H1 (cell line): ENCODE measurements around the gene OLAH. TPM values are rescaled to one million over a fixed set of nuclear protein-coding genes. Genes with fewer than 3 reads are reported as not detected.

Experiments used
- CTCF ChIA-PET: fragments of 300-600 bp; sonication (Branson Sonifier 250); formaldehyde crosslinking; loops from one replicate; lab custom pipeline; 2021; ENCODE audit not compliant: partially characterized antibody; lab: Charles Lee
- POLR2A ChIA-PET: fragments of 300-600 bp; sonication (Branson Sonifier 250); formaldehyde crosslinking; loops from one replicate; lab custom pipeline; 2021; ENCODE audit warnings: inconsistent platforms; ENCODE audit not compliant: partially characterized antibody; lab: Charles Lee
- DNase-seq, 2 experiments: peaks; one replicate each; pipeline versions ENCODE4 v3.0.0 to v3.0.0-alpha.2; 2010 to 2022; ENCODE audit warnings: low spot score in 2 of 2, low read depth in 1 of 2, mixed read lengths in 1 of 2
- FAIRE-seq: peaks from 2 replicates; lab custom pipeline; 2011; peaks lifted over from hg19 to GRCh38; lab: Jason Lieb, UNC
- H2AFZ ChIP-seq: 2 replicates; pipeline ENCODE4 v1.8.1; 2012; ENCODE audit warnings: low read length, inconsistent platforms
- H2AK5ac ChIP-seq: 2 replicates; pipeline ENCODE4 v1.6.1; 2013; ENCODE audit warnings: low read depth, low read length
- H2BK120ac ChIP-seq: replicated peaks from 2 replicates; pipeline ENCODE3; 2013; ENCODE audit warnings: low read depth, low read length, inconsistent platforms
- H2BK12ac ChIP-seq: 2 replicates; pipeline ENCODE4 v1.6.1; 2013; ENCODE audit warnings: low read depth, low read length
- H2BK15ac ChIP-seq: 2 replicates; pipeline ENCODE4 v1.6.1; 2013; ENCODE audit warnings: low read length
- H2BK20ac ChIP-seq: 2 replicates; pipeline ENCODE4 v1.6.1; 2013; ENCODE audit warnings: low read length
- H2BK5ac ChIP-seq: 2 replicates; pipeline ENCODE4 v1.6.1; 2013; ENCODE audit warnings: low read depth, low read length
- H3K14ac ChIP-seq: 2 replicates; pipeline ENCODE4 v1.6.1; 2013; ENCODE audit warnings: inconsistent platforms; ENCODE audit not compliant: insufficient read length
- H3K18ac ChIP-seq: 2 replicates; pipeline ENCODE4 v1.6.1; 2013; ENCODE audit warnings: low read length; ENCODE audit errors: extremely low read depth
- H3K23ac ChIP-seq: 2 replicates; pipeline ENCODE4 v1.6.1; 2013; ENCODE audit warnings: inconsistent platforms; ENCODE audit not compliant: insufficient read length
- H3K23me2 ChIP-seq: 2 replicates; pipeline ENCODE4 v1.6.1; 2013; ENCODE audit warnings: low read depth, low read length
- H3K27ac ChIP-seq: 2 replicates; pipeline ENCODE4 v1.6.1; 2011; ENCODE audit warnings: low read depth, low read length, inconsistent platforms
- H3K27me3 ChIP-seq, 4 experiments: replicated peaks in 1 of 4; 1 replicate in 1 of 4; 2 replicates in 3 of 4; pipeline versions ENCODE4 v1.6.1 to v1.8.1; 2011 to 2013; ENCODE audit warnings: low read length in 3 of 4, mild to moderate bottlenecking in 3 of 4, inconsistent platforms in 2 of 4, mixed read lengths in 2 of 4, moderate library complexity in 1 of 4; ENCODE audit not compliant: control insufficient read depth in 3 of 4, insufficient read depth in 3 of 4; ENCODE audit errors: extremely low read depth in 1 of 4
- H3K36me3 ChIP-seq, 4 experiments: 2 replicates each; pipeline versions ENCODE4 v1.6.1 to v1.8.1; 2011 to 2013; ENCODE audit warnings: mild to moderate bottlenecking in 4 of 4, low read length in 3 of 4, moderate library complexity in 2 of 4, control low read depth in 1 of 4, inconsistent platforms in 1 of 4; ENCODE audit not compliant: insufficient read depth in 4 of 4, control insufficient read depth in 2 of 4
- H3K4ac ChIP-seq: replicated peaks from 2 replicates; pipeline ENCODE3; 2013; ENCODE audit warnings: low read length, low read depth, mixed read lengths, inconsistent platforms; ENCODE audit not compliant: insufficient read length
- H3K4me1 ChIP-seq, 4 experiments: replicated peaks in 1 of 4; 1 replicate in 1 of 4; 2 replicates in 3 of 4; pipeline versions ENCODE4 v1.6.1 to v1.8.1; 2011 to 2013; ENCODE audit warnings: low read length in 3 of 4, inconsistent platforms in 2 of 4, mixed read lengths in 1 of 4; ENCODE audit not compliant: insufficient read depth in 4 of 4, control insufficient read depth in 3 of 4
- H3K4me2 ChIP-seq, 2 experiments: 2 replicates each; pipeline versions ENCODE4 v1.6.1 to v1.8.1; 2011 to 2013; ENCODE audit warnings: low read depth in 2 of 2, low read length in 2 of 2, control low read depth in 1 of 2, inconsistent platforms in 1 of 2, mild to moderate bottlenecking in 1 of 2; ENCODE audit not compliant: insufficient read depth in 1 of 2
- H3K4me3 ChIP-seq, 4 experiments: fragments of 200-600, 300-600 bp in 1 of 4; sonication (generic), shearing (Covaris generic), sonication (Bioruptor Twin) in 1 of 4; 2 replicates each; pipeline versions ENCODE4 v1.5.1 to v1.8.1; 2011 to 2016; ENCODE audit warnings: low read length in 4 of 4, low read depth in 3 of 4, control low read depth in 2 of 4, inconsistent platforms in 2 of 4, mild to moderate bottlenecking in 2 of 4, mixed read lengths in 1 of 4, moderate library complexity in 1 of 4; ENCODE audit not compliant: insufficient read depth in 2 of 4; ENCODE audit errors: extremely low read depth in 1 of 4
- H3K56ac ChIP-seq: replicated peaks from 2 replicates; pipeline ENCODE3; 2013; ENCODE audit warnings: low read depth, mild to moderate bottlenecking, mixed read lengths, low read length, inconsistent platforms; ENCODE audit not compliant: insufficient read length
- H3K79me1 ChIP-seq: 2 replicates; pipeline ENCODE4 v1.6.1; 2013; ENCODE audit warnings: low read depth, low read length, control low read depth
- H3K79me2 ChIP-seq, 2 experiments: 2 replicates each; pipeline versions ENCODE4 v1.6.1 to v1.8.1; 2012 to 2013; ENCODE audit warnings: low read length in 2 of 2, mild to moderate bottlenecking in 2 of 2, inconsistent platforms in 1 of 2; ENCODE audit not compliant: insufficient read depth in 2 of 2, control insufficient read depth in 1 of 2
- H3K9ac ChIP-seq, 4 experiments: replicated peaks in 1 of 4; 1 replicate in 1 of 4; 2 replicates in 3 of 4; pipeline versions ENCODE4 v1.6.1 to v1.8.1; 2011 to 2013; ENCODE audit warnings: low read depth in 3 of 4, low read length in 3 of 4, control low read depth in 2 of 4, mild to moderate bottlenecking in 2 of 4, moderate library complexity in 2 of 4, inconsistent platforms in 1 of 4; ENCODE audit errors: extremely low read depth in 1 of 4
- H3K9me3 ChIP-seq, 2 experiments: 2 replicates each; pipeline versions ENCODE4 v1.6.1 to v1.8.1; 2012 to 2013; ENCODE audit warnings: mild to moderate bottlenecking in 2 of 2, moderate library complexity in 2 of 2, control low read depth in 1 of 2, inconsistent platforms in 1 of 2, low read depth in 1 of 2, low read length in 1 of 2, mixed read lengths in 1 of 2; ENCODE audit not compliant: insufficient read depth in 2 of 2
- H4K20me1 ChIP-seq, 2 experiments: replicated peaks in 1 of 2; 2 replicates each; pipeline versions ENCODE3 to v1.8.1; 2011 to 2013; ENCODE audit warnings: inconsistent platforms in 2 of 2, low read length in 2 of 2, mild to moderate bottlenecking in 1 of 2; ENCODE audit not compliant: insufficient read depth in 2 of 2, control insufficient read depth in 1 of 2
- H4K5ac ChIP-seq: 2 replicates; pipeline ENCODE4 v1.6.1; 2013; ENCODE audit warnings: low read length, low read depth, mixed read lengths, inconsistent platforms; ENCODE audit not compliant: insufficient read length
- H4K8ac ChIP-seq: 2 replicates; pipeline ENCODE4 v1.8.0; 2013; ENCODE audit warnings: mild to moderate bottlenecking, moderate library complexity, low read length, inconsistent platforms; ENCODE audit not compliant: insufficient read depth; ENCODE audit errors: extremely low read depth
- H4K91ac ChIP-seq: replicated peaks from 2 replicates; pipeline ENCODE3; 2013; ENCODE audit warnings: low read length, mixed read lengths, inconsistent platforms; ENCODE audit not compliant: insufficient read length
- ASH2L ChIP-seq: fragments of 200-600, 300-600 bp; sonication (generic); IDR thresholded peaks from one replicate; pipeline ENCODE4 v1.7.1; 2017; ENCODE audit warnings: low read length
- BRCA1 ChIP-seq: IDR thresholded peaks from 2 replicates; pipeline ENCODE4 v1.6.1; 2012; ENCODE audit warnings: low read depth, low read length, improper control_type of control experiment
- CBX5 ChIP-seq: fragments of 300-800, 300-1000 bp; sonication (generic); IDR thresholded peaks from 2 replicates; pipeline ENCODE4 v1.7.1; 2016; ENCODE audit warnings: antibody characterized with exemption, low read length, low read depth
- CTBP2 ChIP-seq: IDR thresholded peaks from 2 replicates; pipeline ENCODE4 v1.7.0; 2011; ENCODE audit warnings: borderline replicate concordance, mild to moderate bottlenecking, moderate library complexity, mixed read lengths, low read length; ENCODE audit not compliant: insufficient read depth, insufficient read length
- GTF2F1 ChIP-seq: IDR thresholded peaks from 2 replicates; pipeline ENCODE4 v1.6.1; 2012; ENCODE audit warnings: low read depth, low read length, improper control_type of control experiment, borderline replicate concordance
- KDM4A ChIP-seq: IDR thresholded peaks from one replicate; pipeline ENCODE4 v1.7.1; 2012; ENCODE audit warnings: low read depth, mild to moderate bottlenecking, moderate library complexity, low read length, inconsistent platforms; ENCODE audit not compliant: severe bottlenecking
- MAFK ChIP-seq: IDR thresholded peaks from 2 replicates; pipeline ENCODE4 v1.6.1; 2012; ENCODE audit warnings: low read depth, mild to moderate bottlenecking, improper control_type of control experiment, low read length
- PHF8 ChIP-seq: fragments of 200-600 bp; sonication (generic); conservative IDR thresholded peaks from 2 replicates; pipeline ENCODE4 v1.7.1; 2012; ENCODE audit warnings: low read depth, mild to moderate bottlenecking, inconsistent platforms, low read length, moderate library complexity
- SAP30 ChIP-seq: fragments of 300-600 bp; sonication (generic); IDR thresholded peaks from 2 replicates; pipeline ENCODE4 v1.7.1; 2012; ENCODE audit warnings: low read length, moderate library complexity, mild to moderate bottlenecking, inconsistent platforms; ENCODE audit not compliant: insufficient read depth, insufficient replicate concordance
- SIN3A ChIP-seq, 2 experiments: IDR thresholded peaks in 1 of 2; conservative IDR thresholded peaks in 1 of 2; 2 replicates each; pipeline ENCODE4 v1.6.1; 2011 to 2012; ENCODE audit warnings: low read length in 2 of 2, improper control_type of control experiment in 1 of 2, low read depth in 1 of 2, mild to moderate bottlenecking in 1 of 2
- SP1 ChIP-seq: IDR thresholded peaks from 2 replicates; pipeline ENCODE4 v1.6.1; 2011; ENCODE audit warnings: low read depth, low read length
- SP4 ChIP-seq: IDR thresholded peaks from 2 replicates; pipeline ENCODE4 v1.6.1; 2012; ENCODE audit warnings: low read length, inconsistent platforms
- WGBS, 2 experiments: shearing (Covaris generic) in 1 of 2; methylation state at CpG; one replicate each; pipeline versions ENCODE4 v1.1.6 to v1.1.7; 2013 to 2015; ENCODE audit warnings: low lambda C conversion rate in 2 of 2, mixed read lengths in 2 of 2, inconsistent platforms in 1 of 2, low coverage in 1 of 2, missing lambda C conversion rate in 1 of 2; ENCODE audit not compliant: insufficient replicate concordance in 2 of 2, insufficient coverage in 1 of 2, insufficient read length in 1 of 2; ENCODE audit errors: extremely low coverage in 1 of 2, missing lambda C conversion rate in 1 of 2; 5-methylcytosine and 5-hydroxymethylcytosine counted together
- polyA plus RNA-seq, 7 experiments: library from polyadenylated mRNA; depleted of rRNA in 3 of 7; stranded (reverse) in 5 of 7; unstranded in 2 of 7; fragments of >200 nt in 5 of 7; fragments of 200-250 nt in 2 of 7; gene quantifications; 1 replicate in 5 of 7; 2 replicates in 1 of 7; 4 replicates in 1 of 7; pipeline versions ENCODE4 v1.2.1 to v1.2.3, GENCODE V29; 2011 to 2013; ENCODE audit warnings: missing spikeins in 2 of 7, mixed read lengths in 2 of 7
- total RNA-seq: library from RNA; stranded (reverse); fragmentation: NEBNext Ultra II Directional; extraction: Animal tissue kit (Norgen Biotek cat#: 25700); gene quantifications from 2 replicates; pipeline ENCODE4 v1.2.1, GENCODE V29; 2021
- TF ChIP-seq, protein P1 (sequence below): IDR thresholded peaks from 2 replicates; pipeline ENCODE4 v1.6.1; 2011; ENCODE audit warnings: low read length, improper control_type of control experiment

OLAH gene
- total and polyA plus RNA-seq, 2 of the 8 experiments (the other 6 are each of a cell fraction or from before 2014, with no cell fraction given): not detected

- Histone ChIP-seq H3K56ac (no peak overlapping the region), H3K23ac (no peak overlapping the region), H4K8ac (no peak overlapping the region), H2AFZ (no peak overlapping the region), H2BK120ac (no peak overlapping the region), H3K27me3 (no peaks in the 10 kb centered on the region), H3K9ac (no peak overlapping the region), H2BK20ac (no peak overlapping the region), H3K14ac (no peak overlapping the region), H2AK5ac (no peak overlapping the region), H4K91ac (no peak overlapping the region), H3K4me1 (peaks cover 0 to 3% (median 0%) of the 10 kb centered on the region in 4 experiments; a peak in 1 of 7 replicates), H2BK12ac (no peak overlapping the region), H3K4me2 (no peak overlapping the region), H3K4ac (no peak overlapping the region), H2BK5ac (no peak overlapping the region), H3K79me2 (no peaks in the 10 kb centered on the region), H3K79me1 (no peaks in the 10 kb centered on the region), H3K9me3 (no peaks in the 10 kb centered on the region), H4K5ac (no peak overlapping the region), H3K23me2 (no peaks in the 10 kb centered on the region), H3K4me3 (no peak overlapping the region), H4K20me1 (no peaks in the 10 kb centered on the region), H2BK15ac (no peak overlapping the region), H3K36me3 (no peaks in the 10 kb centered on the region), H3K18ac (no peak overlapping the region), H3K27ac (no peak overlapping the region)
- no peak for FAIRE-seq
- no peak for DNase-seq
- 71% methylated on average over 1 of the region's 1 CpG; no CpG with 5 or more reads in 1 of the 2 experiments for WGBS, 2 experiments
- CTCF ChIA-PET: interaction anchor here (0.6 to 1.6 kb wide), 3 partner anchors 23 to 218 kb away, joined by 3 read pairs; no protein-coding TSS in a partner anchor
- POLR2A ChIA-PET: no interaction called here
- no peak for TF ChIP-seq KDM4A
- TF ChIP-seq BRCA1: no peak
- no peak for TF ChIP-seq MAFK
- no peak for TF ChIP-seq CTBP2
- no peak for TF ChIP-seq ASH2L
- TF ChIP-seq PHF8: no peak
- no peak for TF ChIP-seq CBX5
- TF ChIP-seq GTF2F1: no peak
- no peak for TF ChIP-seq SAP30
- TF ChIP-seq SP1: no peak
- TF ChIP-seq SP4: no peak
- TF ChIP-seq SIN3A (conservative IDR thresholded peaks at IDR 0.05 in 1 of 2, IDR thresholded peaks at IDR 0.05 in 1 of 2; ENCODE audit: low read depth in 1 of 2, low read length in 2 of 2): no peak
- TF ChIP-seq, protein P1, sequence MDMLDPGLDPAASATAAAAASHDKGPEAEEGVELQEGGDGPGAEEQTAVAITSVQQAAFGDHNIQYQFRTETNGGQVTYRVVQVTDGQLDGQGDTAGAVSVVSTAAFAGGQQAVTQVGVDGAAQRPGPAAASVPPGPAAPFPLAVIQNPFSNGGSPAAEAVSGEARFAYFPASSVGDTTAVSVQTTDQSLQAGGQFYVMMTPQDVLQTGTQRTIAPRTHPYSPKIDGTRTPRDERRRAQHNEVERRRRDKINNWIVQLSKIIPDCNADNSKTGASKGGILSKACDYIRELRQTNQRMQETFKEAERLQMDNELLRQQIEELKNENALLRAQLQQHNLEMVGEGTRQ: no peak
Observed at GRCh38 chr10:15045380-15045779, 1.6 kb downstream of the OLAH start.
